BLaER1 (cell line): ENCODE data around the gene NCLN.

Source experiments
- H3K27ac ChIP-seq: shearing (Covaris generic); formaldehyde crosslinking; 2 replicates; pipeline ENCODE4 v1.8.1; 2022
- H3K27me3 ChIP-seq: shearing (Covaris generic); formaldehyde crosslinking; 2 replicates; pipeline ENCODE4 v1.8.1; 2022
- H3K36me3 ChIP-seq: shearing (Covaris generic); formaldehyde crosslinking; 2 replicates; pipeline ENCODE4 v1.8.1; 2022
- H3K4me1 ChIP-seq: shearing (Covaris generic); formaldehyde crosslinking; 2 replicates; pipeline ENCODE4 v1.8.1; 2022
- H3K4me2 ChIP-seq: shearing (Covaris generic); formaldehyde crosslinking; 2 replicates; pipeline ENCODE4 v1.8.1; 2022
- H3K4me3 ChIP-seq: shearing (Covaris generic); formaldehyde crosslinking; 2 replicates; pipeline ENCODE4 v1.8.1; 2022
- H3K9ac ChIP-seq: shearing (Covaris generic); formaldehyde crosslinking; 2 replicates; pipeline ENCODE4 v1.8.1; 2022
- H3K9me3 ChIP-seq: shearing (Covaris generic); formaldehyde crosslinking; 2 replicates; pipeline ENCODE4 v1.8.1; 2022
- H4K20me1 ChIP-seq: shearing (Covaris generic); formaldehyde crosslinking; 2 replicates; pipeline ENCODE4 v1.8.1; 2022
- Cebpa-rat ChIP-seq: shearing (Covaris generic); IDR thresholded peaks from 2 replicates; pipeline ENCODE4 v1.8.1; 2022

Gene NCLN

DNA sequence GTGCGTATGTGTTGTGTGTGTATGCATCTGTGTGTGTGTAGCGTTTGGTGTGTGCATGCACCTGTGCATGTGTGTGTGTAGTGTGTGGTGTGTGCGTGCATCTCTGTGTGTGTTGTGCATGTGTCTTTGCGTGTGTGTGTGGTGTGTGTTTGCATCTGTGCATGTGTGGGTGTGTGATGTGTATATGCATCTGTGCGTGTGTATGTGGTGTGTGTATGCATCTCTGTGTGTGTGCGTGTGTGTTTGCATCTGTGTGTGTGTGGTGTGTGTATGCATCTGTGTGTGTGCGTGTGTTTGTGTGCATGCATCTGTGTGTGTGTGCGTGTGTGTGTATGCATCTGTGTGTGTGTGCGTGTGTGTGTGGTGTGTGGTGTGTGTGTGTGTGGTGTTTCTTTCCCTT is 59.3 kb downstream of the NCLN start:
- Histone ChIP-seq H3K27ac (no peak overlapping the region), H3K4me3 (no peak overlapping the region), H3K9me3 (no peaks in the 10 kb centered on the region), H4K20me1 (peaks cover 35% of the 10 kb centered on the region), H3K9ac (no peak overlapping the region), H3K36me3 (no peaks in the 10 kb centered on the region), H3K4me1 (no peaks in the 10 kb centered on the region), H3K27me3 (no peaks in the 10 kb centered on the region), H3K4me2 (no peak overlapping the region)
- no peak for TF ChIP-seq Cebpa-rat

DNA sequence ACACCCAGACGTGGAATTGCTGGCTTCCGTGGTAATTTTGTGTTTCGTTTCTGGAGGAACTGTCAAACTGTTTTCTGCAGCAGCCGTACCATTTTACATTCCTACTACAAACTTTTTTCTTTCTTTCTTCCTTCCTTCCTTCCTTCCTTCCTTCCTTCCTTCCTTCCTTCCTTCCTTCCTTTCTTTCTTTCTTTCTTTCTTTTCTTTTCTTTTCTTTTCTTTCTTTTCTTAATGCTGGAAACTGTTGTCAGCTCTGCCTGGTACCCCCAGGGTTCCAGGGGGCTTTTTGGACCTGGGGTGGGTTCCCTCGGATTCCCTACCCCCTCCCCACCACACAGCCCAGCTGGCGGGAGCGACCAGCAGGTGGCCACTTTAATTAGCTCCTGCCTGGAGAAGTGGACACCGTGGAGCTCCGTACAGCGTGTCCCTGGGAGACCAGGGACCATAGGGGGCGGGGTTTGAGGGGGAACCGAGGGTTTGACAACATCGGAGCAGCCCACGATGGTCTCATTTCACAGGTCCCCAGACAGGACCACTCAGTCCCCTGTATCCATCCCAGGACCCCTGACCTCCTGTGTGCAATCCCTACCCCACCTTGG is 63.1 kb downstream of the NCLN start:
- Histone ChIP-seq H3K4me2 (no peak overlapping the region), H3K9me3 (peaks cover 14% of the 10 kb centered on the region), H3K36me3 (peaks cover 18% of the 10 kb centered on the region), H3K27me3 (no peaks in the 10 kb centered on the region), H3K4me1 (no peaks in the 10 kb centered on the region), H4K20me1 (peaks cover 7% of the 10 kb centered on the region; the same call in 1 of the 2 replicates), H3K9ac (no peak overlapping the region), H3K27ac (no peak overlapping the region), H3K4me3 (no peak overlapping the region)
- no peak for TF ChIP-seq Cebpa-rat

- Histone ChIP-seq H3K4me2 (no peak overlapping the region), H3K9ac (no peak overlapping the region), H3K27ac (no peak overlapping the region), H4K20me1 (peaks cover 3% of the 10 kb centered on the region; the same call in 1 of the 2 replicates), H3K9me3 (peaks cover 16% of the 10 kb centered on the region), H3K4me1 (no peaks in the 10 kb centered on the region), H3K27me3 (no peaks in the 10 kb centered on the region), H3K4me3 (no peak overlapping the region), H3K36me3 (peaks cover 21% of the 10 kb centered on the region)
- TF ChIP-seq Cebpa-rat: no peak
These were observed 63.7 kb downstream of the NCLN start for GRCh38 chr19:3249408-3249807.

- Histone ChIP-seq H3K9me3 (peaks cover 16% of the 10 kb centered on the region), H3K36me3 (peaks cover 21% of the 10 kb centered on the region), H4K20me1 (no peaks in the 10 kb centered on the region; the same call in 1 of the 2 replicates), H3K27ac (no peak overlapping the region), H3K4me1 (no peaks in the 10 kb centered on the region), H3K4me3 (no peak overlapping the region), H3K9ac (no peak overlapping the region), H3K4me2 (no peak overlapping the region), H3K27me3 (no peaks in the 10 kb centered on the region)
- no peak for TF ChIP-seq Cebpa-rat
These were observed 64.9 kb downstream of the NCLN start for GRCh38 chr19:3250675-3251074.

GRCh38 chr19:3251229-3251628 is 65.5 kb downstream of the NCLN start:
- H3K36me3 ChIP-seq: peaks cover 21% of the 10 kb centered on the region
- no peak overlapping the region for H3K4me3 ChIP-seq
- H3K4me2 ChIP-seq: no peak overlapping the region
- no peak overlapping the region for H3K9ac ChIP-seq
- H3K9me3 ChIP-seq: peaks cover 16% of the 10 kb centered on the region
- no peak for TF ChIP-seq Cebpa-rat
- no peaks in the 10 kb centered on the region; the same call in 1 of the 2 replicates for H4K20me1 ChIP-seq
- no peaks in the 10 kb centered on the region for H3K27me3 ChIP-seq
- H3K27ac ChIP-seq: no peak overlapping the region
- no peaks in the 10 kb centered on the region for H3K4me1 ChIP-seq

DNA sequence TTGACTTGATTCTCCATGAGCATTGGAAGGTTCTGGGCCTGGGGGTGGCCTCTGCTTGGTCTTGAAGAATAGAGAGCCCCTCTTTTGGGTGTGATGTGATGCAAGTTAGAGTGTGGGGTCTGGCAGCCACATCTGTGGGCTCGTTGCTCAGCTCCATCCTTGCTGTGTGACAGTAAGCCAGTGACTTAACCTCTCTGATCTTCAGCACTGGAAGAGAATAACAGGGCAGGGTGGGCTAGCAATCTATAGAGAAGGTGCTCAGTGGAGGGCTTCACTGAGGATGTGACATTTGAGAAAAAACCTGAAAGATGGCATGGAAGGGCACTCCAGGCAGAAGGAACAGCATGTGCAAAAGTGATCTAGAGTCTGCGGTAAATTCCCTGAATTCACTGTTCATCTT is 66.9 kb downstream of the NCLN start:
- TF ChIP-seq Cebpa-rat: no peak

DNA sequence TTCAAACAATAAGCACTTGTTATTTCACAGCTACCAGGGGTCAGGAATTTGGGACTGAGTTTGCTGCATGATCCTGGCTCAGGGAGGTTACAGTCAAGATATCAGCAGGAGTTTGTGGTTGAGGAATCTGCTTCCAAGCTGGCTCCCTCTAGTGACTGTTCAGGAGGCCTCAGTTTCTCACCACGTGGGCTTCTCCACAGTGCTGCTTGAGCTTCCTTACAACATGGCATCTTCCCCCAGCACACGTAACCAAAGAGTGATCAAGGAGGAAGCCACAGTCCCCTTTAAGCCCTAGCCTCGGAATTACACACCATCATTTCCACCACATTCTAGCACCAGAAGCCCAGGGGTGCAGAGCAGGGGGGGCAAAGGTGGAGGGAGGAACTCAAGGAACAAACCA is 67.5 kb downstream of the NCLN start:
- Histone ChIP-seq H3K9ac (no peak overlapping the region), H3K36me3 (peaks cover 21% of the 10 kb centered on the region), H3K9me3 (peaks cover 16% of the 10 kb centered on the region), H3K27ac (no peak overlapping the region), H3K4me1 (no peaks in the 10 kb centered on the region), H4K20me1 (no peaks in the 10 kb centered on the region; the same call in 1 of the 2 replicates), H3K27me3 (no peaks in the 10 kb centered on the region), H3K4me2 (no peak overlapping the region), H3K4me3 (no peak overlapping the region)
- TF ChIP-seq Cebpa-rat: no peak

More for the DNA sequence above, 66.9 kb downstream of the NCLN start:
- no peak overlapping the region for H3K4me3 ChIP-seq
- H3K4me2 ChIP-seq: no peak overlapping the region
- no peaks in the 10 kb centered on the region for H3K4me1 ChIP-seq
- no peak overlapping the region for H3K9ac ChIP-seq
- H3K9me3 ChIP-seq: peaks cover 16% of the 10 kb centered on the region
- H3K27me3 ChIP-seq: no peaks in the 10 kb centered on the region
- H4K20me1 ChIP-seq: no peaks in the 10 kb centered on the region; the same call in 1 of the 2 replicates
- H3K27ac ChIP-seq: no peak overlapping the region
- peaks cover 21% of the 10 kb centered on the region for H3K36me3 ChIP-seq

DNA sequence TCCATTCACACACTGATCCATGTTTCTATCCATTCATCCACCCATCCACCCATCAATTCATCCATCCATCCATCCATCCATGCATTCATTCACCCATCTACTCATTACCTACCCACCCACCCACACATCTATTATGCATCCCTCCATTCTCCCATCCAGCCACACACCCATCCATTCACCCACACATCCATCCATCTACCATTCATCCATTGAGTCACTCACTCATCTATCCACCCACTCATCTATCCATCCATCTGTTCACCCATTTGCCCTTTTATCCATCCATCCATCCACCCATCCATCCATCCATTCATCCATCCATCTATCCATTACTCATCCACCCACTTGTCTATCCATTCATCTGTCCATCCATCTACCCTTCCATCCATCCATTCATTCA is 68.8 kb downstream of the NCLN start:
- no peaks in the 10 kb centered on the region; the same call in 1 of the 2 replicates for H4K20me1 ChIP-seq
- H3K4me2 ChIP-seq: no peak overlapping the region
- TF ChIP-seq Cebpa-rat: no peak
- no peaks in the 10 kb centered on the region for H3K27me3 ChIP-seq
- no peaks in the 10 kb centered on the region for H3K4me1 ChIP-seq
- peaks cover 21% of the 10 kb centered on the region for H3K36me3 ChIP-seq
- H3K4me3 ChIP-seq: no peak overlapping the region
- no peak overlapping the region for H3K27ac ChIP-seq
- H3K9ac ChIP-seq: no peak overlapping the region
- peaks cover 16% of the 10 kb centered on the region for H3K9me3 ChIP-seq

- H3K4me2 ChIP-seq: no peak overlapping the region
- no peak overlapping the region for H3K27ac ChIP-seq
- no peak for TF ChIP-seq Cebpa-rat
- peaks cover 20% of the 10 kb centered on the region for H3K36me3 ChIP-seq
- peaks cover 13% of the 10 kb centered on the region for H3K9me3 ChIP-seq
- H3K4me3 ChIP-seq: no peak overlapping the region
- no peaks in the 10 kb centered on the region for H3K4me1 ChIP-seq
- no peaks in the 10 kb centered on the region; the same call in 1 of the 2 replicates for H4K20me1 ChIP-seq
- H3K9ac ChIP-seq: no peak overlapping the region
- H3K27me3 ChIP-seq: no peaks in the 10 kb centered on the region
These were observed 71.3 kb downstream of the NCLN start for GRCh38 chr19:3257071-3257470.
